Activated T-helper 9 cell treated with anti-CD3 and anti-CD28 coated beads, Interleukin-2, amount 50 U/mL, for 16 hours (primary cell): Measurements from ENCODE around the gene PRKCG.
"Not testable (repeated sequence)": the region's sequence is repeated elsewhere in the genome, so short reads cannot be mapped to it uniquely, and the experiment has no call there.

ENCODE experiments used
- DNase-seq: peaks from one replicate; pipeline ENCODE4 v3.0.0-alpha.2; 2020; ENCODE audit warnings: low read depth

Gene PRKCG

GRCh38 chr19:53944933-53945332, 62.9 kb downstream of the PRKCG start:
- no peak for DNase-seq

GRCh38 chr19:53945441-53945840, 63.4 kb downstream of the PRKCG start:
- no peak for DNase-seq

GRCh38 chr19:53945998-53946397, 64.0 kb downstream of the PRKCG start:
- DNase-seq: no peak

- DNase-seq: no peak
Observed at GRCh38 chr19:53947624-53948023, 65.6 kb downstream of the PRKCG start.

GRCh38 chr19:53948611-53949010, 66.6 kb downstream of the PRKCG start:
- not testable (repeated sequence) for DNase-seq

GRCh38 chr19:53951436-53951835, 69.4 kb downstream of the PRKCG start:
- no peak for DNase-seq

- no peak for DNase-seq
Observed at GRCh38 chr19:53951947-53952346, 70.0 kb downstream of the PRKCG start.

- DNase-seq: no peak
Observed at GRCh38 chr19:53953383-53953782, 71.4 kb downstream of the PRKCG start.
